HG03025 (cell line): ENCODE results near the gene KLHL14.
"Not testable (repeated sequence)": the region's sequence is repeated elsewhere in the genome, so short reads cannot be mapped to it uniquely, and the experiment has no call there.

Experiments
- ATAC-seq: cut with Tn5 transposase; IDR thresholded peaks from one replicate; pipeline ENCODE4 v1.9.1; 2021; ENCODE audit warnings: mild to moderate bottlenecking, moderate library complexity; ENCODE audit not compliant: unreplicated experiment, low FRiP score

Gene KLHL14

DNA sequence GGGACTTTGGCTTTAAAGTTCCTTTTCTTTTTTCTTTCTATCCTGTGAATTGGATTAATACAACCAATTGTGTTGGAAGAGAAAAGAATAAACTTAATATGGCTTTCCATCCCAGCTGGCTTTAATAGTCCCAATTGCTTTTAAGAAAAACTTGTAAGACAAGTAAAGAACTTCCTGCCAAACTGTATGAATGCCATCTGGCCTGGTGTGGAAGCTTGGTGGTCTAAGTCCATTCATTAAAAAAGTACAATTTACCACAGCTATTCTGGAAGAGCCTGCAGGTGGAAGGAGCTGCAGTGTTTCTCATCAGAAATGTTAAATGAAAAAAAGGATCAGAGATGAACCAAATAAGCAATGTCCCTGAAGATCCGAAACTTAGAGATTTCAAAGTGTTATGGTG, 103.9 kb downstream of the KLHL14 start:
- ATAC-seq: no peak

DNA sequence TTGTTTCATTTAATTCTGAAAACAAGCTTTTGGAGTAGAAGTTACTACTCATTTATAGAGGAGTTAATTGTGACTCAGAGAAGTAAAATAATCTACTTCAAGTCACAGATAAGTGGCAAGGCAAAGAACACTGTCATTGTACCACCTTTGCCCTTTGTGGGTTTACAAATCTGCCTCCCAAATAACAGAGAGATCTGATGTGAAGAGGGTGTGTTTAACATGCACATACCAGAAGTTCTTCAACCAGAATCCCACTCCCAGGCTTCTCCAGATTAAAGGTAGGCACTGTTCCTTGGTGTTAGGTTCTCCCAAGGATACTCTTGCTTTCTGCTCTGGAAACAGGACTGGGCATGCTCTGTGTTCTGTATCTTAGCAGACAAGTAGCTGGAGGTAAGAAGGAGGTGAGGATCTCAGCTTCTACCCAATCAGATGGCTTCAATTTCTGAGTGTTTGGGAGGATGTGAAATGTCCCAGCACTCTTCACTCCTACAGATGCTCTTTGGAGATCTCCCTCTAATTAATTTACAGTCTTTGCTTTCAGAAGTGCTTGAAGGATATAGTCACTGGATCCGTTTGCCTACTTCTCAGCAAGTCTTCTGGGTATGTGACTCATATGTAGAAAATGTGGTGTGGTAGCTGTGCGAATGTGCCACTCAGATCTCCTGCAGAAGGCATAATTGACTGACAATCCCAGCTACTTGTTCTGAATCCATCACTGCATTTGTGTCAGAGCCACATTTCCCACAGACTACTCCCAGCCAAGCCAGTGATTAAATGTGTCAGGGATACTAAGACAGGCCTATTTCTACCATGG, 111.1 kb downstream of the KLHL14 start:
- no peak for ATAC-seq

- not testable (repeated sequence) for ATAC-seq
Measured at GRCh38 chr18:32654507-32654906, 118.3 kb downstream of the KLHL14 start.

DNA sequence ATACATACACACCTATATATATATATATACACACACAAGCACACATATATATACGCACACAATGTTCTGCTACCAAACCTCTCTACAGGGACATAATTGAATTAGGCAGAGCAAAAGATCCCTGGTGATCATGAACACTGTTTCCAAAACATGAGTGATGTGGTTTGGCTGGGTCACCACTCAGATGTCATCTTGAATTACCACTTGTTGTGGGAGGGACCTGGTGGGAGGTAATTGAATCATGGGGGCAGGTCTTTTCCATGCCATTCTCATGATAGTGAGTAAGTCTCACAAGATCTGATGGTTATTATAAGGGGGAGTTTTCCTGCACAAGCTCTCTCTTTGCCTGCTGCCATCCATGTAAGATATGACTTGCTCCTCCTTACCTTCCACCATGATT, 135.2 kb downstream of the KLHL14 start:
- not testable (repeated sequence) for ATAC-seq

DNA sequence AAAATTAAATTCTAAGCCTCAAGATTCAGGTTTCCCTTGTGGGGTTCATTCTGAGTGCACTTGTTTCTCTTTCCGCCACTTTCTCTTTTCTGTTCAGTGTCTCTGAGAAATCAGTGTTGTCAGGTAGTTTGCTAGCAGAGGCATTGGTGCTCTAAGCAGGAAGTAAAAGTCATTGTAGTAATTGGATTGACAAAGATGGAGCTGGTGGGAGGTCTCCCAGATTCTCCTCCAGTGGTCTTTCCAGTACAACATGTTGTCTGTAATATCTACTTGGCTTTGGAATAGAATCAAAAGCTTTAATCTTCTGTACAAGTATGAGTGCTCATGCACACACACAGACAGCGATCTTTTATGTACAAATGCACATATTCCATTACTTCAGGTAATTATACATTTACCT, 135.6 kb downstream of the KLHL14 start:
- no peak for ATAC-seq

DNA sequence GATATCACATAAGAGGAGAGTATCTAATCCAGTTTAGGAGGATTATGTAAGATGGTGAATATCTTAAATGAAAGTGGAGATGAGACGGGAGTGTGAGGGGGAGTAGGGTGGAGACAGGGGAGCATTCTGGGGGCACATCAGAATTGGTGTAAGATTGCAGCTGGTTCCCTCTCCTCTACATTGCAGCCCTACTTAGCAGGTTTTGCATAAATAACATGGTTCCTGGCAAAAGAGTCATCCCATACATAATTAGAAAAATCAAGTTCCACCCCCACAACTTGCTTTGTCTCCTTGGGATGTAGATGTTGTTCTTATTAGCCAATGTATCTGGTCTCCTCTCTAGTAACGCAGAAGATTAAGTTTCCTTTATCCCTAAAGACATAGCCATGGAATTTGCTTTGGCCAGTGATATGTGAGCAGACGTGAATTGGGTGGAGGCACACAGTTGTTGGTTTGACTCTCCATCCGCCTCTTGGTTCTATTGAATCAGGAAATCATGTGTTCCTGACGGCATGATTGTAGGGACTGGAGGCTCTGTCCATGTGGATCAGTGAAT, 137.9 kb downstream of the KLHL14 start:
- no peak for ATAC-seq

DNA sequence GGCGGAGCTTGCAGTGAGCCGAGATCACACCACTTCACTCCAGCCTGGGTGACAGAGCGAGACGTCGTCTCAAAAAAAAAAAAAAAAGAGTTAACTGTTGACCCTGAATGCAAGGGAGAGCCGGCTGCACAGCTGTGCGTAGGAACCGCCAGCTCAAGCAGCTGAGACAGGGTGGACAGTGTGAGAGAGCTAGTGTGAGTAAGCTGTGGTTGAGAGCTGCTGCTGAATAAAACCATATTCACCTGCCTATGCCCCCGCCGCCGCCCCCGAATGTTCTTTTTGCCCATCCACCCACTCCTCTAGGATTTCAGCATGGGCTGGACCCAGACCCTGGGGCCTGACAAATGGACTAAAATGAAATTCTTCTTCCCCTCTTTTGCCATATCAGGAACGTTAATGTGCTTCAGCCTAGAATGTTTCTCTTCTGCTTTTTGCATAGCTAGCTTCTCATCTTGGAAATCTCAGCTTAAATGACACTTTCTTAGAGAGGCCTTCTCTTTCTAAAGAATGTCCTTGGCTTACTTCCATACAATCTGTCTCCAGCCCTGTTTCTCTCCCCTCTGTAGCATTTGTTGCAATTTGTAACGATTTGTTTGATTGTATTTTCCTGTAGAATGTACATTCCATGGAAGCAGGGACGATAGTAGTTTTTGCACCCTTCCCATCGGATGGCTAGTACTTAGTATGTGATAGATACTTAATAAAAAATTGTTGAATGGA, 142.7 kb downstream of the KLHL14 start:
- no peak for ATAC-seq

GRCh38 chr18:32629292-32629691, 143.5 kb downstream of the KLHL14 start:
- no peak for ATAC-seq

GRCh38 chr18:32624182-32624723, 148.6 kb downstream of the KLHL14 start:
- ATAC-seq: no peak

GRCh38 chr18:32623563-32623962, 149.3 kb downstream of the KLHL14 start:
- ATAC-seq: no peak
